ENCODE data around the gene TAS2R38.
"Not testable (repeated sequence)": the region's sequence is repeated elsewhere in the genome, so short reads cannot be mapped to it uniquely, and the experiment has no call there.

Gene TAS2R38

DNA sequence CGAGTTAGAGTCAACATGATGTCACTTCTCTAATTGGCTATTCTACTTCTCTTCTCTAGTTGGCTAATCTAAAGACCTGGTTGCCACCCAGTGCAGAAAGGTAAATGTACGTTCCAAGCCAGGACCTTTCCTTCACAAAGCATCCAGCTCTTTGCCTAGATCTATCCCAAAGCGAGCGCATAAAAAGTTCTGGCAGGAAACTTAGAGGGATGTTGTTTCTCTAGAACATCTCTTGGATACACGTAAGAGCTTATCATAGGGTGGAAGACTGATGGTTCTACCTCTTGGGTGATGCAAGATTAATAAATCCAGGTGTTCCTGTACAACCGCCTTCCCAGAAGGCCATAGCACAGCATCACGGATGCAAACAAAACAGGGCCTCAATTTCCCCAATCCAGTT, at the start of gene TAS2R38:
Gene TAS2R38 (minus strand): TSS at position 101 of the 400 bp plus-strand sequence. CDS start 84 bp downstream, at position 17.
- no peak for DNase-seq (ENCODE audit: low spot score)

DNA sequence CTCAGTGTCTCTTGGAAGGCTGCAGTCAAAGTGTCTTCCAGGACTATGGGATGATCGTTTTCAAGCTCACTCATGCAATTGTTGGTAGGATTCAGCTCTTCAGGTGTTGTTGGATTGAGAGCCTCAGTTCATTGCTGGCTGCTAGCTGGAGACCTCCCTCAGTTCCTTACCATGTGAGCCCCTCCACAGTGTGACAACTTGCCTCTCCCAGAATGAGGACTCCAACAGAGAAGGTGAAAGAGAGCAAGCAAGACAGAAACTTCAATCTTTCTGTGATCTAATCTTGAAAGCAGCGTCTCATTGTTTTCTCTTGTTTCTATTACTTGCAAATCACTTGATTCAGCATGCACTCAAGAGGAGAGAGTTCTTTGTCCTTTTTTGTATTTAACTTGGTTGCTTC, 44.6 kb upstream of the TAS2R38 start:
- no peak for DNase-seq (ENCODE audit: low spot score)

DNA sequence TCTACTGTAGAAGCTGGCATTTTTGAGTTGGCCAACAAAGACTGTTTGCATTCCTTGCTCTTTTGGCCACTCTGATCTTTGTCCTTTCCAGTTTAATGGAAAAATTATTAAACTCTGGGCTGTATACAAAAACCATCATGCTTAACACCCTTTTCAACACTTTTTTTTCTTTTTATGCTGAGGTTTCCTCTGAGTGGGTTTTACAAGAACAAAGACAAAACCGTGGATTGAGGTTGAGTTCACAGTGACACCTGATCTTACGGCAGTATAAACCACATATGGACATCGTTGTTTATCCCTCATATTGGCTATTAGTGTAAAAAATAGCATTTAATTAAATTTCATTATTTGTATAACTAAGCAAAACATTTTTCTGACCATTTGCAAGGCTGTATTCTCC, 43.9 kb upstream of the TAS2R38 start:
- no peak for DNase-seq (ENCODE audit: low spot score)

DNA sequence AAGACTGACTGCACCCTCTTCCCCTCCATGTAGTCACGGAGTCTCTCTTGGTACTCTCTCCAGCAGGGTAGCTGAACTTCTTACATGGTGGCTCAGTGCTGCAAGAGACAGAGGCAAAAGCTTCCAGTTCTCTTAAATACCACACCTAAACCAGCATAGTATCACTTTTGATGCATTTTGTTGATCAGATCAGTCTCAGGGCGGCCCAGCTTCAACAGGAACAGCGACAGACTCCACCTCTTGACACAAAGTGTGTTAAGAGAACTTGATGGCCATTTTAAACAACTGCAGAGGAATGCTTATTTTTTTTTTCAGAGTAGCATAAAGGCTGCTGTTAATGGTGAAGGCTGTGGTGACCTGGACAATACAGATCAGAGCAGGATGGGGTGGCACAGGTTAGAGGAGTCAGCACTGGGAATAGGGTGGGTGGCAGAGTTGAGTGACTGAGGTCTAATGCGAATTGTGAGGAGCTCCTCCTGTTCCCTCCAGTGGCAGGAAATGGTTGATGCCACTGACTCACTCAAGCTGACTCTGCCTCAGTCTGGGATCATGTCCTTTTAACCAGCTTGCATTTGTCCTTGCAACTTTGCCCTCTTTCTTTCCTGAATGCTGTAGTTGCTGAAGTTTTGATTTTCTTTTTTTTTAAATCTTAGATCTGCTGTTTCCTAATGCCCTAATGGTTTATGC, 39.4 kb upstream of the TAS2R38 start:
- DNase-seq (ENCODE audit: low spot score), result peak; percentile 57

DNA sequence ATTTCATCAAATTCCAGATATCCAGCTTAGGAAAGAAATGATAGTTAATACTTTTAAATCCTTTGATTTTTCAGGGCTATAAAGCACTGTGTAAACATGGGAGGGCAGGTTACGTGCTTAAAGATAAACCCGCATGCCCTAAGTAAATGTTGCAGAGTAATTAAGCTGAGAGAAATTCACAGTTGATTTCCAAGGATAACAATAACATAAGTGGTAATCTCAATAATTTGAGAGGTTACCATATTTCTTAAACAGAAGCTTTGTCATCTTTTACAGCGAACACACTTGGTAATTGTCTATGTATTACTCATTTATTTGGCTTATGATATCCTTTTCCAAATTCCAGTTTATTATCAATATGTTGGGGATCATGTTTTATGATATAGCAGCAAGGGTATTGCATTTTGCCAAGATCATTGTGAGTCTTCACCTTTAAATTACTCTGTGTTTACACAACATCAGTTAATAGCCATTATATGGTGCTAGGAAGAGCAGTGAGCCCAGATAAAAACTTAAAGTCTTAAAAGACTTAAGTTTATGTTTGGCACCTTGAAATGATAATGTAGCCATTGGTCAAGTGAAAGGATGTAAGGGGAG, 37.5 kb upstream of the TAS2R38 start:
- no peak for DNase-seq (ENCODE audit: low spot score)

DNA sequence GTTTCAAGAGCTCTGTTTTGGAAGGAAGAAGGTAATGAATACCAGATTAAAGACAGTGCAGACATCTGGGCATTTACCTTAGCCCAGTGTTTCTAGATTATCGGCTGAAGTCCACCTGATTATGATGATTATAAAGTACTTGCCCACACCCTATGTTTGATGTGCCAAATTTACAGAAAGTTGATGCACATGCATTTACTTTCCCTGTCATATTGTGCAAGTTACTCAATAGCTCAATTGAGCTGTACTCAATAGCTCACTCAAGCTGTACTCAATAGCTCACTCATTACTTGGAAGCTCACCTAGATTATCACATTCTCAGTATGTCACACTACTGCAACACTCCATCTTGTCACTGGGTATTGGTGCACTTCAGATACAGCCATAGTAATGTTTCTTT, 35.6 kb upstream of the TAS2R38 start:
- DNase-seq (ENCODE audit: low spot score), result no peak

DNA sequence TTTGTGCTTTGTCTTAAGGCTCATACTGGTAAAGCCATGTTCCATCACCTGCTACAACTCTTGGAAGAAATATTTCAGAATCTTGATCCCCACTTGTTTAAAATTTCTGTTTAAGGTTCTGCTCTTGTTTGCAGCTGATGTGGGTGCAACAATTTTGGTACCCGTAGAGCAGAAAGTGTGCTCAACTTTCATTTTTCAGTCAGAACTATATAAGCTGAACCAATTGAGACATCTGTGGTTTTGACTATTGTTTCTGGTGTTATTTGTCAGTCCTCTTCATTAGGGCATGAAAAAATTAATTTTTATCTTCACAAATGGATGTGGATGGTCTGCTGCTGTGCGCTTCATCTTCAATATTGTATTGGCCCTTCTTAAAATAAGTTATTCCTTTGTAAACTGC, 33.0 kb upstream of the TAS2R38 start:
- no peak for DNase-seq (ENCODE audit: low spot score)

DNA sequence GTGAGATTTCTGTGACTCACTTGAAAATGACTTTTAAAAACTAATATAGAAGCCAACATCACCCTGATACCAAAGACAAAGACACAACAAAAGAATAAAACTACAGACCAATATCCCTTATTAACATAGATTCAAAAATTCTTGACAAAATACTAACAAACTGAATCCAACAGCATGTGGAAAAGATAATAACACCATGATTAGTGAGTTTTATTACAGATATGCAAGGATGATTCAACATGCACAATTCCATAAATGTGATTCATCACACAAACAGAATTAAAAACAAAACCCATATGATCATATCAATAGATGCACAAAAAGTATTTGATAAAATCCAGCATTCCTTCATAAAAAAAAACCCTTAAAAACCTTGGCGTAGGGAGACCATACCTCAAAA, 28.6 kb upstream of the TAS2R38 start:
- DNase-seq (ENCODE audit: low spot score), result no peak

DNA sequence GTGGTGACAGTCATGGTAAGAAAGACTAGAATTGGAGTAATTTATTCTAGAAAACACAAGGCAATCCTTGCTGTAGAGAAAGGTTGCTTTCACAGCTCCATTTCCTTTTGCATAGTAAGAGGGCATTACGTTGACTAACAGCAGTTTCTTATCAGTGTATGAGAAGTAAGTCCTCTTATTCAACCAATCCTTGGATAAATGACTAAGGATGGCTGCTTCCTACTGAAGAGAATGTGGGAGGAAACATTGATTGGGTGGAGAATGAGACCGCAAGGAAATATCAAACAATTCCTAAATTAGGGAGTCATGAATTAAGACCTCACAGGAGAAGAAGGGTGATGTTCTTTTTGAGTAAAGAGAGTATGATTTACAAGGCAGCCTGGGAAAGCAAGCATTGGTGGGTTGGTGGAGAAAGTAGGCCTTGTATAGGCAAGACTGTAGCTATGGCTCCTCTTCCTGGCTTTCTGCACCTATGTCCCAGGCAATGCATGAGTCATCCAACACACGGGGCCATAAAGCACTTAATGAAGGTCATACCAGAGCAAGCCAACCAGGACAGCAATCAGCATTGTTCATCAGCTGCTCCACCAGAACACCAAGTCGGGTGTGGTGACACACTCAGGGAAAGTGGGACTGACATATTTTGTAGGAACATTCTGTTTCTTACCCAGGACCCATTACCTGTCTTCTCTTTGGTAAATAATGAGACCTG, 27.7 kb upstream of the TAS2R38 start:
- peak; percentile 57 for DNase-seq (ENCODE audit: low spot score)

DNA sequence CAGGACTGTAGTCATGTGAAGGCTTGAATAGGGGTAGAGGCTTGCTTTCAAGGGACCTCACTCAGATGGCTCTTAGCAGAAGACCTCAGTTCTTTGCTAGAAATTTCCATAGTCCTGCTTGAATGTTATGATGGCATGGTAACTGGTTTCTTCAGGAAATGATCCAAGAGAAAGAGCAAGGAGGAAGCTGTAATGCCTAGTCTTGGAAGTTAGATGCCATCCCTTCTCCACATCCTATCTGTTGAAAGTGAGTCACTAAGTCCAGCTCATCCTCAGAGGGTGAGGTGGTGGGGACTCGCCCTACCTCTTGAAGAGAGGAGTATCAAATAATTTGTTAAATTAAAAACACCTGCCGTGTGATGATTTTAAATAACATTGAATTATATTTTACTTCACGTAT, 26.7 kb upstream of the TAS2R38 start:
- DNase-seq (ENCODE audit: low spot score), result no peak

DNA sequence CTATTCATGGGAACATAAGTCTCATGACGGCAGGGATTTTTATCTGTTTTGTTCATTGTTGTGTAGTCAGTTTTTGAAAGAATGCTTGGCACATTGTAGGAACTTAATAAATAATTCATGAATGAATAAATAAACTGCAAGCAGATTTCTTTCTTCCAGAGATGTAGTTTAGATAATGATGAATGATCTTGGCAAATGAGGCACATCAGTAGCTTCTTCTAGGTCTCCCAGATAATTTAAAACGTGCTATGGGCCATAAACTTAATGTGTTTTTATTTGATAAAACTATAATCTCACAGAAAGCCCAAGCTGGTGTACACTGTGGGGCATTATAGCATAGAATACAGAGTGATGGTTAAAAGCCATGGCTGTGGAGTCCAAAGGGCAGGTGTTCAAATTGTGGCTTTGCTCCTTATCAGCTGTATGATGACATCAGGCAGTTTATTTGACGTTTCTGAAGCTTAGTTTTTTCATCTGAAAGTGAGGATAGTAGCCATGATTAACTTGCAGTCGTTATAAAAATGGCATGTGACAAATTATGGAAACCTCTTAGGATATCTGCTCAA, 25.6 kb upstream of the TAS2R38 start:
- no peak for DNase-seq (ENCODE audit: low spot score)

DNA sequence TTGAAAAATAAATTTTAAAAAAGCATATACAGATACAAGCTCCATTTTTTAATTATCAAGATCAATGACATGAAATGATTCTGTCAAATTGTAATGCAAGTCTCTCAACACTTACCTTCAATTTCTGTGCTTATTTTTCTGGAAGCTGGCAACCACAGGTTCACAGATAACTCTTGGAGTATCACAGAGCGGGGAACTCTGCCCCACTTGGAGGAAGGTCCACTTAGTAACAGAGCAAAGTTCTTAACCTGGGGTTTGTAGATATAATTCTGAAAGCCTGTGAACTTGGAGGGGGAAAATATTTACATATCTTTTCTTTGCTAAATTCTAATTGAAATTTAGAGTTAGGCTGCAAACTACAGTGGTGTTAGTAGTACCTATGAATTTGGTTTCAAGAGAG, 19.8 kb upstream of the TAS2R38 start:
- no peak for DNase-seq (ENCODE audit: low spot score)

DNA sequence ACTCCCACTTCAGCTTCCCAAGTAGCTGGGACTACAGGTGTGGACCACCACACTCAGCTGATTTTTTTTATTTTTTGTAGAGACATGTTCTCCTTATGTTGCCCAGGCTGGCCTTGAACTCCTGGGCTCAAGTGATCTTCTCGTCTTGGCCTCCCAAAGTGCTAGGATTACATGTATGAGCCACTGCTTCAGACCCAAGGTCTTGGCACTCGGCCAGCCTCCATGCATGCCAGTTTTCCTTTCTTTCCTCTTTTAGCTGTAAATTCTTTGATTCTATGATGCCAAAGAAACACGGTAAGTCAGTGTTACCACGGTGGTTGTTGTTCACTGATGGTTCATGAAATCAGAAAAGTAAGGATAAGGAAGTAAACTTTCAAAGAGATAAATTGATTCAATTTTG, 19.1 kb upstream of the TAS2R38 start:
- DNase-seq (ENCODE audit: low spot score), result no peak

DNA sequence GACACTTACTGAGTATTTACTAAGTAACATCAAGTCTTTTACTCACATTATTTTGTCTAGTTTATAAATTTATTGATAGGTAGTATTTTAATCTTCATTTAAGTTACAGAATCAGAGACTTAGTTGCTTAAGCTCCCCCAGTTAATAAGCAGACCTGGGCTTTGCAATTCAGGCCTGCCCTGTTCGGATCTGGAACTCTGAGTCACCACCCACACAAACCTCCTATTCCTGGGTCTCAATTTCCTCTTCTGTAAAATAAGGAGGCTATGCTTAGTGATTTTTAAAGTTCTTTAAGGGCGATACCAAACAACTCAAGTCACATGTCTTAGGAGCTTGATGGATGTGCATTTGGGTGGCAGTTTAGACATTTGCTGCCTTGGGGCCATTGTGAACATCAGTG, 18.6 kb upstream of the TAS2R38 start:
- no peak for DNase-seq (ENCODE audit: low spot score)

DNA sequence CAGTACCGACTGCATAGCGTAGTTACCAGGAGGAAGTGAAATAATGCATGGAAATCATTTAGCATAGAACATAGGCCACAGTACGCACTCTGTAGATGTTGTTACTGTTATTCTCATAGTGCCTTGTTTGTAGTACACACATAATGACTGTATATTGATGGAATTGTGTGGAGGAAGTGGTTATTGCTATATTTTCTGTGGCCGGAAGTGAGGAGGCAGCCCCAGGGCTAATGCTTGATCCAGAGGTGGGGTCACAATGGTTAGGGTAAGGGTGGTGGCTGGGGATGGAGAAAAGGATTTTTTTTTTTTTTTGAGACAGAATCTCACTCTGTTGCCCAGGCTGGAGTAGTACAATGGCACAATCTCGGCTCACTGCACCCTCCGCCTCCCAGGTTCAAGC, 17.6 kb upstream of the TAS2R38 start:
- no peak for DNase-seq (ENCODE audit: low spot score)

DNA sequence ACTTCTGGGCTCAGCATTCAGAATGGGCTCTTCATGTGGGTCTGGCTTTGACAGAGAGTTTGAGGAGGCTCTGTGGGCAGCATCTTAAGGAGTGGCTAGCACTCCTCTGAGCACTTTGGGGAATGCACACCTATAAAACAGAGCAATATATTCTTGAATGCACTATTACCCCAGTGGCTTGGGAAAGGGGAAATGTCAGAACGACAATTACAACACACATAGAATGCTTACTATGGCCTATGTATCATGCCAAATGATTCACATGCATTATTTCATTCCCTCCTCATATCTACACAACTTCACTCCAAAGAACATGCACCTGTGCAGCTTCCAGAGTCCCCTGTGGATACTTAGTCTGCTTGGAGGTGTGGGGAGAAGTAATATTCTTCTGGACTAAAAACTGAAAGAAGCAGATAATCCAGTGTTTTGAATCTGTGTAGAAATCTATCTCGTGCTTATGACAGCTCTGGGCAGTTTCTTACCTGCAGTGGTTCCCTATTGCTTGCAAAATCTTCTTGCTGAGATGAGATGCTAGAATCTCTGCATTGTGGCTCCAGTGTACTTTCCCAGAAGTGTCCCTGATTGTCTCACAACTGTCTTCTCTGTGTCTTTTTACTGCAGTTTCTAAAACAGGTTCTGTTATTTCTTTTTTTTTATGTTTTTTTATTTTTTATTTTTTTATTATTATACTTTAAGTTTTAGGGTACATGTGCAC, 16.6 kb upstream of the TAS2R38 start:
- DNase-seq (ENCODE audit: low spot score), result no peak

DNA sequence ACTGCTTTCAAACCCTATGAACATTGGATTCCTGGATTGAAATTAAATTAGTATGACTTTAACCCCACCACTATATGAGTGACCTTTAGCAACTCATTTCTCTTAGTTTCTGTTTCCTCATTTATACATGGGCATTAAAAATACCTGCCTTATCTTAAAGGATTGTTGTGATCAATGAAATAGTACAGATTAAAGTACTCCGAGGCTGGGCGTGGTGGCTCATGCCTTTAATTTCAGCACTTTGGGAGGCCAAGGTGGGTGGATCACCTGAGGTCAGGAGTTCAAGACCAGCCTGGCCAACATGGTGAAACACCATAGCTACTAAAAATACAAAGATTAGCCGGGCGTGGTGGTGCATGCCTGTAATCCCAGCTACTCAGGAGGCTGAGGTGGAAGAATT, 14.2 kb upstream of the TAS2R38 start:
- not testable (repeated sequence) for DNase-seq (ENCODE audit: low spot score)

DNA sequence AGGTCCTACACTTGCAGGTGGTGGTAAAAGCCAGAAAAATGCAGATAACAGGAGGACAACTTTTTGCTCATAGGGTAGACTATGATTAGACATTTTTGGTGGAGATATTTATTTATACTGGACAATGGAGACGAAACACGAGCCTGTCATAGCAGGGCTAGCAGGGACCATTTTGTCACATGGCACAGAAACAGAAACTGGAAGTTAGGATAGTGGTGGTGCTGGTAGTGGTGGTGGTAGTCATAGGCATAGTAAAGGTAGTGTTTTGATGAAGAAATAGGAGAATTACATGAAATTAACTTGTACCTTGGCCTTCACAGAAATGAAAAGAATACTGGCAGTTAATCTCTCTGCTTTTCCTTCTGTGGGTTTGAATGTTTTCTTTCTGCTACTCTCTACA, 13.3 kb upstream of the TAS2R38 start:
- no peak for DNase-seq (ENCODE audit: low spot score)

DNA sequence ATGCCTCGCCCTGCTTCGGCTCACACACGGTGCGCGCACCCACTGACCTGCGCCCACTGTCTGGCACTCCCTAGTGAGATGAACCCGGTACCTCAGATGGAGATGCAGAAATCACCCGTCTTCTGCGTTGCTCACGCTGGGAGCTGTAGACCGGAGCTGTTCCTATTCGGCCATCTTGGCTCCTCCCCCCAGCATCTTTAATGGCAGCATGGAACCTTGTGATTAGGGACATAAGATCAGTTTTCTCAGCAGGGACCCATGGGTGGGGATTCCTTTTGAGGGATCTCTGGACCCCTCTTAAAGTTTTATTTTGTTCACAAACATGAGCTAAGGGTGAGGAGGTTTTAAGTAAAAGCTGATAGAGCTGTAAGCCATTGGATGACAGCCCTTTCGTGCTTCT, 12.4 kb upstream of the TAS2R38 start:
- not testable (repeated sequence) for DNase-seq (ENCODE audit: low spot score)

DNA sequence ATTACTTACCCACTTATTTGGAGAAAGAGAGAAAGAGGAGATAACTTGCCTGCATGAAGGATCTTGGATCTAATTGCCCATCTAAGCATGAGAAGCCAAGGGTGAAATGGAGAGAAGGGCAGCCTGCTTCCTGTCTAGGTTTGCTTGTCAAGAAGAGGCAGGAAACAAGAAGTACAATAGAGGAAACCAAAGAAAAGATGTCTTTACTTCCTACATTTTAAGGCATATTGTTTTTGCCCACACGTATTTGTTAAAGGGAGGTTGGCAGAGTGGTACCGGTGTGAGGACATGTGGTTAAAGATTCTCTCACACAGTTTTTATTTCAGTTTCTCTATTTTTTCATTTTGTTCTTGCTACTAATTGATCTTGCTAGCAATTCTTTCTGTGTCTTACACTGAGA, 6.0 kb upstream of the TAS2R38 start:
- DNase-seq (ENCODE audit: low spot score), result no peak

DNA sequence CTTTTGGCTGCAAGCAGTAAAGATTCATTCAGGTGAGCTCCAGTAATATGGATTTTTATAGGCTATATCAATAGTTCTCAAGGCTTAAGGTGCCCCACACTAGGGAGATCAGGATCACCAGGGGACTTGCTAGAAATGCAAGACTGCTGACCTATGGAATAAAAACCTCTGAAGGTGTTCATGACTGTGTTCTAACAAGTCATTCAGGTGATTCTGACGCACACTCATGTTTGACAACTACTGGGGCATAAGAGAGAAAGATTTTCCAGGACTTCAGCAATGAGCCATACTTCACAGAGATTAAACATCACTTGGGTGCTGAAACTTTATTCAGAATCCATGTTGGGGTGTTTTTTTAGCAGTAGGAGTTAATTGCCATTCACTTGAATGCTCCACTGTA, 4.8 kb upstream of the TAS2R38 start:
- no peak for DNase-seq (ENCODE audit: low spot score)

DNA sequence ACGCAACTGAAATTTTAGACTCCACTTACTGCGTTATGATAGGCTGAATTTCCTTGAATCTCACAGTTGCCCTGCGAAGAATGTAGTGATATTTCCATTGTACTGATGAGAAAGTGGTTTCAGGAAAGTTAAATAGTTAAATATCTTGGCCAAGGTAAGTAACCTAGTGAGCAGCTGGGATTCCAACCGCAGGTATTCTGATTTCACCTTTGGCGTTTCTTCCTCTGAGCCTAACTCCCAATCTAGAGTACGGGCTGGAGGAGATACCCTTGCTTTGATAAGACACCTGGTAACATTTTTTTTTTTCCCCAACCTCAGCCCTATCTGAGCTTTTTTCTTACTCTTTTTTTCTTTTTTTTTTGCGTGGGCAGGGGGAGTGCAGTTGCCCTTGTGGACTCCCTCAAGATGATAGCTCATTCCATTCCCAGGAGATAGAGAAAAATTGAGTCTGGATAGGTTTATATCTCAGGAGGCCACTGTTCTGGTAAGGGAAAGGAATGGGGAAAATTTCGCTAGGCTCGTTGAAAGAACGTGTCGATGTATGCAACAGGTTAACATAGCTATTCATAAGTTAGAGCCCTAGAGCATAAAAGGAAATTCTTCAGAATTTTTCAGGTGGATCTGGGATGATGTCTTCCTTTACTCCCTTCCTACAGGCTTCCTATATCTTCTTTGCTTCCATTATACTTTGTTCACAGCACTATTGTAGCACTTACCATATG, 3.1 kb upstream of the TAS2R38 start:
- DNase-seq (ENCODE audit: low spot score), result no peak

All from COLO829 (cell line).